Renal cortex interstitium (tissue), 11 donors: Measurements from ENCODE around the gene JUN. TPM values are rescaled to one million over a fixed set of nuclear protein-coding genes. Genes with fewer than 3 reads are reported as not detected.

Source experiments
- DNase-seq, 11 donors: peaks; one replicate each; pipeline ENCODE4 v3.0.0-alpha.2; 2013; ENCODE audit warnings: low read depth in 9 of 11, low spot score in 4 of 11; ENCODE audit errors: extremely low read depth in 1 of 11
- polyA plus RNA-seq, 3 donors: library from polyadenylated mRNA; unstranded; fragments of 120-200 nt; gene quantifications; one replicate each; pipeline ENCODE4 v1.2.1, GENCODE V29; 2013; ENCODE audit not compliant: insufficient read length in 3 of 3

Gene JUN
- polyA plus RNA-seq, 3 donors = 129 to 173 (median 156) TPM

GRCh38 chr1:58778385-58779000 is 5.4 kb downstream of the JUN start:
- no peak for DNase-seq

GRCh38 chr1:58774027-58774426 is 9.8 kb downstream of the JUN start:
- no peak for DNase-seq

- DNase-seq = peak in 1 of 11 donors; percentile 27
Observed at GRCh38 chr1:58773406-58773840, 10.4 kb downstream of the JUN start.

- no peak for DNase-seq
Observed at GRCh38 chr1:58769809-58770320, 14.0 kb downstream of the JUN start.

GRCh38 chr1:58768971-58769808 is 14.7 kb downstream of the JUN start:
- peak in 3 of 11 donors; percentile 45 to 72 (median 64) for DNase-seq

- no peak for DNase-seq
Observed at GRCh38 chr1:58768191-58768731, 15.6 kb downstream of the JUN start.

GRCh38 chr1:58767143-58767542 is 16.7 kb downstream of the JUN start:
- DNase-seq = no peak

GRCh38 chr1:58765441-58765840 is 18.4 kb downstream of the JUN start:
- no peak for DNase-seq

GRCh38 chr1:58765006-58765405 is 18.8 kb downstream of the JUN start:
- DNase-seq = no peak

- no peak for DNase-seq
Observed at GRCh38 chr1:58764294-58764978, 19.4 kb downstream of the JUN start.

- DNase-seq = no peak
Observed at GRCh38 chr1:58763214-58763613, 20.6 kb downstream of the JUN start.

GRCh38 chr1:58762806-58763205 is 21.0 kb downstream of the JUN start:
- DNase-seq = no peak

- DNase-seq = no peak
Observed at GRCh38 chr1:58755468-58755872, 28.4 kb downstream of the JUN start.

- no peak for DNase-seq
Observed at GRCh38 chr1:58754683-58755467, 29.0 kb downstream of the JUN start.

- no peak for DNase-seq
Observed at GRCh38 chr1:58754073-58754613, 29.7 kb downstream of the JUN start.

GRCh38 chr1:58753431-58753866 is 30.4 kb downstream of the JUN start:
- DNase-seq = no peak

GRCh38 chr1:58749646-58750045 is 34.2 kb downstream of the JUN start:
- no peak for DNase-seq

- peak in 4 of 11 donors; percentile 31 to 51 (median 40) for DNase-seq
Observed at GRCh38 chr1:58748666-58749065, 35.2 kb downstream of the JUN start.
